ENCODE data around the gene GDF15. TPM values are rescaled to one million over a fixed set of nuclear protein-coding genes. Genes with fewer than 3 reads are reported as not detected.

GDF15 gene
- polyA plus RNA-seq, 1 donor from 2014 or later, result not detected

- Histone ChIP-seq H3K27ac (ENCODE audit: low read length) (no peak overlapping the region), H3K9ac (ENCODE audit: low read length) (no peak overlapping the region)
These were observed 749 bp downstream of the GDF15 start for GRCh38 chr19:18386543-18387271.

GRCh38 chr19:18388100-18388959 lies 2.4 kb downstream of the GDF15 start:
- Histone ChIP-seq H3K79me2 (replicated peaks; ENCODE audit: insufficient read depth, low read length) (no peaks in the 10 kb centered on the region), H3K4me3 (ENCODE audit: low read length) (peak overlapping the region; percentile 64), H3K27me3 (ENCODE audit: insufficient read depth, low read depth, low read length) (peaks cover 9% of the 10 kb centered on the region), H3K9ac (ENCODE audit: low read length) (peak overlapping the region; percentile 34), H3K4me2 (ENCODE audit: low read length) (no peak overlapping the region), H4K20me1 (ENCODE audit: insufficient read depth) (no peaks in the 10 kb centered on the region), H3K9me3 (ENCODE audit: low read length) (no peaks in the 10 kb centered on the region), H3K36me3 (ENCODE audit: insufficient read depth, low read length) (no peaks in the 10 kb centered on the region), H3K9me2 (ENCODE audit: insufficient read depth, low read length) (no peaks in the 10 kb centered on the region), H3F3A (ENCODE audit: insufficient read depth, low read length, poor library complexity, severe bottlenecking) (no peaks in the 10 kb centered on the region), H2AFZ (ENCODE audit: low read depth, low read length) (peak overlapping the region; percentile 19), H3K27ac (ENCODE audit: low read length) (no peak overlapping the region)
- peak; percentile 39 for TF ChIP-seq MXI1 (conservative IDR thresholded peaks at IDR 0.05; ENCODE audit: poor library complexity, severe bottlenecking)
- TF ChIP-seq TAF1 (IDR thresholded peaks at IDR 0.05; ENCODE audit: low read depth), result no peak
- peak; percentile 69 for TF ChIP-seq SMC3 (conservative IDR thresholded peaks at IDR 0.05; ENCODE audit: poor library complexity)
- peak; percentile 90 for TF ChIP-seq CTCF (IDR thresholded peaks at IDR 0.05; ENCODE audit: poor library complexity, severe bottlenecking)
- TF ChIP-seq RAD21 (conservative IDR thresholded peaks at IDR 0.05), result peak; percentile 61
- no peak for TF ChIP-seq EZH2 (IDR thresholded peaks at IDR 0.05; ENCODE audit: borderline replicate concordance, insufficient read depth, low read length, poor library complexity, severe bottlenecking)
- no peak for TF ChIP-seq EP300 (conservative IDR thresholded peaks at IDR 0.05; ENCODE audit: poor library complexity, severe bottlenecking)
- TF ChIP-seq POLR2AphosphoS5 (IDR thresholded peaks at IDR 0.05), result no peak

More at GRCh38 chr19:18386543-18387271, 749 bp downstream of the GDF15 start:
- H3K36me3 ChIP-seq (ENCODE audit: insufficient read depth, low read length), result no peaks in the 10 kb centered on the region
- no peaks in the 10 kb centered on the region for H3K79me2 ChIP-seq (replicated peaks; ENCODE audit: insufficient read depth, low read length)
- peaks cover 9% of the 10 kb centered on the region for H3K27me3 ChIP-seq (ENCODE audit: insufficient read depth, low read depth, low read length)
- no peak overlapping the region for H3K4me3 ChIP-seq (ENCODE audit: low read length)
- H4K20me1 ChIP-seq (ENCODE audit: insufficient read depth), result no peaks in the 10 kb centered on the region
- H2AFZ ChIP-seq (ENCODE audit: low read depth, low read length), result no peak overlapping the region
- no peak overlapping the region for H3K4me2 ChIP-seq (ENCODE audit: low read length)
- TF ChIP-seq POLR2AphosphoS5 (IDR thresholded peaks at IDR 0.05) (no peak), CTCF (IDR thresholded peaks at IDR 0.05; ENCODE audit: poor library complexity, severe bottlenecking) (no peak), MXI1 (conservative IDR thresholded peaks at IDR 0.05; ENCODE audit: poor library complexity, severe bottlenecking) (no peak), SMC3 (conservative IDR thresholded peaks at IDR 0.05; ENCODE audit: poor library complexity) (no peak), EP300 (conservative IDR thresholded peaks at IDR 0.05; ENCODE audit: poor library complexity, severe bottlenecking) (no peak), EZH2 (IDR thresholded peaks at IDR 0.05; ENCODE audit: borderline replicate concordance, insufficient read depth, low read length, poor library complexity, severe bottlenecking) (no peak), RAD21 (conservative IDR thresholded peaks at IDR 0.05) (no peak), TAF1 (IDR thresholded peaks at IDR 0.05; ENCODE audit: low read depth) (no peak)
- TF ChIP-seq, protein P1, sequence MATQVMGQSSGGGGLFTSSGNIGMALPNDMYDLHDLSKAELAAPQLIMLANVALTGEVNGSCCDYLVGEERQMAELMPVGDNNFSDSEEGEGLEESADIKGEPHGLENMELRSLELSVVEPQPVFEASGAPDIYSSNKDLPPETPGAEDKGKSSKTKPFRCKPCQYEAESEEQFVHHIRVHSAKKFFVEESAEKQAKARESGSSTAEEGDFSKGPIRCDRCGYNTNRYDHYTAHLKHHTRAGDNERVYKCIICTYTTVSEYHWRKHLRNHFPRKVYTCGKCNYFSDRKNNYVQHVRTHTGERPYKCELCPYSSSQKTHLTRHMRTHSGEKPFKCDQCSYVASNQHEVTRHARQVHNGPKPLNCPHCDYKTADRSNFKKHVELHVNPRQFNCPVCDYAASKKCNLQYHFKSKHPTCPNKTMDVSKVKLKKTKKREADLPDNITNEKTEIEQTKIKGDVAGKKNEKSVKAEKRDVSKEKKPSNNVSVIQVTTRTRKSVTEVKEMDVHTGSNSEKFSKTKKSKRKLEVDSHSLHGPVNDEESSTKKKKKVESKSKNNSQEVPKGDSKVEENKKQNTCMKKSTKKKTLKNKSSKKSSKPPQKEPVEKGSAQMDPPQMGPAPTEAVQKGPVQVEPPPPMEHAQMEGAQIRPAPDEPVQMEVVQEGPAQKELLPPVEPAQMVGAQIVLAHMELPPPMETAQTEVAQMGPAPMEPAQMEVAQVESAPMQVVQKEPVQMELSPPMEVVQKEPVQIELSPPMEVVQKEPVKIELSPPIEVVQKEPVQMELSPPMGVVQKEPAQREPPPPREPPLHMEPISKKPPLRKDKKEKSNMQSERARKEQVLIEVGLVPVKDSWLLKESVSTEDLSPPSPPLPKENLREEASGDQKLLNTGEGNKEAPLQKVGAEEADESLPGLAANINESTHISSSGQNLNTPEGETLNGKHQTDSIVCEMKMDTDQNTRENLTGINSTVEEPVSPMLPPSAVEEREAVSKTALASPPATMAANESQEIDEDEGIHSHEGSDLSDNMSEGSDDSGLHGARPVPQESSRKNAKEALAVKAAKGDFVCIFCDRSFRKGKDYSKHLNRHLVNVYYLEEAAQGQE (IDR thresholded peaks at IDR 0.05; ENCODE audit: borderline replicate concordance), result no peak
- no peaks in the 10 kb centered on the region for H3K9me2 ChIP-seq (ENCODE audit: insufficient read depth, low read length)
- H3F3A ChIP-seq (ENCODE audit: insufficient read depth, low read length, poor library complexity, severe bottlenecking), result no peaks in the 10 kb centered on the region
- H3K9me3 ChIP-seq (ENCODE audit: low read length), result no peaks in the 10 kb centered on the region
